Measurements from ENCODE around the gene C1orf50.

C1orf50 gene

DNA sequence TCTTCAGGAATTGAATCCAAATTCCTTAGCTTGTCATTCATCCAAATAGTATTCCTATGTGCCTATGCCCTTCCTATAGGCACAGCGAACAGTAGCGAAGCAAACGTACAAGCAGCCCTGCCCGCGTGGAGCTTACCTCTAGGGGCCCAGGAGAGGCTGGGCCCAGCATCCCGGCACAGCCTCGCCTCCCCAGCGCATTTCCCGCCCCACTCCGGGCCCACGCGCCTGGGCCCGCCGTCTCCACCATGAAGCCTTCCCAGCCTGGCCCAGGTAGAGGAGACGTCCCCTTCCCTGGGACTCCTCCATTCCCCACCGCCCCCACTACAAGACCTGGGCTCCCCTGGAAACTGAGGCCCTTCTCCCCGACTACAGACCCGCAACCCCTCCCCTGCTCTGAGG is 17.5 kb downstream of the C1orf50 start:
- no peak for TF ChIP-seq CTCF (IDR thresholded peaks at IDR 0.05)
- DNase-seq (ENCODE audit: low spot score), result no peak
- H3K4me3 ChIP-seq, result peak overlapping the region; percentile 71
- H3K27ac ChIP-seq, result no peak overlapping the region

DNA sequence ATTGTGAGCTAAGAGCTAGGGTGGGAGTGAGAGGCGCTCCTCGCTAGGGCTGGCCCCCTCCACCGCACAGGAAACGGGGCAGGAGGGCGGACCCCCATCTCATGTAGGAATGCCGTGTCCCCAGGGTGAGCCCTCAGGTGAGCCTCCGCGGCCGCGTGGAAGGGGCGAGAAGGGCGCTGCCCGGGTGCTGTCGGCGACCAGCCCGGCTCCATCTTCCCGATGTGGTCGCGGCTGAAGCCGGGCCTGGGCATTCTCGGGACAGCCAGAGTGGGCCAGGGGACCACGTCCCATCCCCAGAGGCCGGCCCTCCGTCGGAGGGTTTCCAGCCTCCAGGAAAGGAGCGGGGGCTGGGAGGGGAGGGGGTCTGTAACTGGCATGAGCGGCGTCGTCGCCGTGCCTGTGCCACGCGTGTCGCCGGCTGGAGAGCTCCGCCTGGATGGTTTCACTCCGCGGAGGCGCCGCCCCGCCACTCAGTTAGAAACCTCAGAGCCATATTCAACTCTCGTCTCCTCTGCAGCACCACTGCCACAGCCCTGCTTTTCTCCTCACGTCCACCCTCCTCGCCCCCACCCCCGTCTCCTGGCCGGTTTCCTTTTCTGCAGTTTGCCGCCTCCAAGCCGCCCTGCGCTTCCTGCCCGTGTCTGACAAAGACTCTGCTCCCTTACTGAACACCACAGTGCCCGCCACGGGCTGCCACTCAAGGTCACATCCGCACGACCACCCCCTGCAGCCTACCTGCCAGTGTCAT is 18.1 kb downstream of the C1orf50 start, which contains the start of gene TMEM269:
TSS of gene TMEM269 (plus strand) at position 46 of the 748 bp plus-strand sequence. CDS start 4,903 bp downstream, outside the sequence.
- peak within 1 kb of the TSS; percentile 71 for H3K4me3 ChIP-seq
- no peak for TF ChIP-seq CTCF (IDR thresholded peaks at IDR 0.05)
- H3K27ac ChIP-seq, result no peak within 1 kb of the TSS
- no peak for DNase-seq (ENCODE audit: low spot score)

GRCh38 chr1:42786097-42786496 is 19.0 kb downstream of the C1orf50 start:
- TF ChIP-seq CTCF (IDR thresholded peaks at IDR 0.05), result no peak

DNA sequence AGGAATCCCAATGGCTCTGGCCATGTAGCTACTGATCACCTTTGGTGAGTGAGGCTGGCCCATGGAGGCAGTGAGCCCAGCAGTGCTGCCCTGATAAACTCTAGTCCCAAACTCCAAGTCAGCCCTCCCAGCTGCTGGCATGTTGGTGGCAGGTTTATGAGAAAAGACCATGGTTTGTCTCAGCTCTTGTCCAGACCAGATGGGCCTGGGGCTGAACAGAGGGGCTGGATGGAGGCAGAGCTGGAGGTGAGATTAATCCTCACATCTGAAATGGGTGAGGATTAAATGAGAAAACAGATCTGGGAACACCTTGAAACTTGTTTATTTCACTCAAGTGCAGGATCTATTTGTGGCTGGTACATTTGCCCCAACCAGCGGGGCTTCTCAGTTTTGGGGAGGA is 21.0 kb downstream of the C1orf50 start:
- no peak overlapping the region for H3K27ac ChIP-seq
- no peak for DNase-seq (ENCODE audit: low spot score)
- H3K4me3 ChIP-seq, result no peak overlapping the region
- no peak for TF ChIP-seq CTCF (IDR thresholded peaks at IDR 0.05)

More at GRCh38 chr1:42786097-42786496, 19.0 kb downstream of the C1orf50 start:
- no peak for DNase-seq (ENCODE audit: low spot score)
- Histone ChIP-seq H3K27ac (no peak overlapping the region), H3K4me3 (no peak overlapping the region)

DNA sequence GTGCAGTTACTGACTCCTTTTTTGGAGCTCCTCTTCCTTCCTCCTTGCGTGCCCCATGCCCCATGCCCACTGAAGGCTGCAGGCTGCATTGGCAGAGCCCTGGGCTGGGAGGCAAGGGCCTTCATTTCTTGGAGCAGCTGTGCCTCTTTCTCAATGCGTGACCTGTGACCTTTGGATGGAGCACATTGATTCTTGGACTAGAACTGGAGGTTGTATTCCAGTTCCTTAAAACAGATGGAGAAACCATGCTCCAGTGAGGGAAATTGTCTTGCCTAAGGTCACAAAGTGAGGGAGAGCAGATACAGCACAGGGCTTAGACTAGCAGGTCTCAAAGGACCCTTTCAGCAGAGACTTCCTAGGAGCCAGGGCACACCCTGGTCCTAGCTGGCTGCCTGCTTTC is 26.8 kb downstream of the C1orf50 start:
- Histone ChIP-seq H3K27ac (no peak overlapping the region), H3K4me3 (no peak overlapping the region)
- no peak for TF ChIP-seq CTCF (IDR thresholded peaks at IDR 0.05)
- no peak for DNase-seq (ENCODE audit: low spot score)

DNA sequence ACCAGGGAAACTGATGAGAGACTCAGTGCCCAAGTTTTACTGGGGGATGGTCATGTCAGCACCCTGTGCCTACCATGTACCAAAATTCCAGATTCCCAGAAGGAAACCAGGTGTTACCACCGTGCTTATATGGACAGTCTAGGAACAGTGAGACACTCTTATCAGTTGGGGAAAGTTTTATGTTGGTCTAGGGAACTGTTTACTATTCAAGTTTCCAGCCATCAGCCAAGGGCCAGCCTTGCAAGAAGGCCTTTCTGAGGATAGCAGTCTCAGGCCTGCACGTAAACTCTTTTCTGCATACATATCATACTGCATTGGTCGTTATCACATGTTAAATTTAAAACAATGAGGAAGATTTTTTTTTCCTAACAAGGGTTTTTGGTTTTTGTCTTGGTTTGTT is 30.4 kb downstream of the C1orf50 start:
- DNase-seq (ENCODE audit: low spot score), result no peak
- H3K27ac ChIP-seq, result no peak overlapping the region
- H3K4me3 ChIP-seq, result no peak overlapping the region
- no peak for TF ChIP-seq CTCF (IDR thresholded peaks at IDR 0.05)

DNA sequence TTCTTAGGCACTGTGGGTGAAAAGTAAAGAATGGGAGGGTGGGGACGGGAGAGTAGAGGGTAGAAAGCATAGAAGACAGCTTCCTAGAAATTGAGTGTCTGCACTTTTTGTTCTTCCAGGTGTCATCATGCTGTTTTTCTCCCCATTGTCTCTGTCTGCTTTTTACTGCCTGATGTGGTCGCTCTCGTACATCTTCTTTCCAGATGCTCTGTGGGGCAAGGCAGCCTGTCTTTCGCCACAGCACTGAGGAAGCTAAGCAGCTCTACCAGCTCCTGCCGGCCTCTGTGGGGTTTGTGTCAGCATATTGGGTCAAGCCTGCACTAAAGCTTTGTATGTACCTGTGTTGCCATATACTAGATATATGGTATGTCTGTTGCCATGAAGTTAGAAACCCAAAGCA is 30.9 kb downstream of the C1orf50 start:
- no peak for DNase-seq (ENCODE audit: low spot score)
- no peak for TF ChIP-seq CTCF (IDR thresholded peaks at IDR 0.05)
- H3K27ac ChIP-seq, result no peak overlapping the region
- no peak overlapping the region for H3K4me3 ChIP-seq
